Thymus (tissue), 11 donors: ENCODE results near the gene KRTAP12-2. TPM values are rescaled to one million over a fixed set of nuclear protein-coding genes. Genes with fewer than 3 reads are reported as not detected.
"Not testable (repeated sequence)": the region's sequence is repeated elsewhere in the genome, so short reads cannot be mapped to it uniquely, and the experiment has no call there.

ENCODE experiments used
- DNase-seq, 9 donors: peaks; one replicate each; pipeline ENCODE4 v3.0.0-alpha.2; 2013; ENCODE audit warnings: low spot score in 9 of 9, low read depth in 6 of 9, missing footprints in 1 of 9
- H3K27ac ChIP-seq, 2 donors: one replicate each; pipeline ENCODE4 v1.5.1; 2013; ENCODE audit warnings: control low read depth in 1 of 2, low read depth in 1 of 2, low read length in 1 of 2, mild to moderate bottlenecking in 1 of 2, moderate library complexity in 1 of 2
- H3K27me3 ChIP-seq, 2 donors: one replicate each; pipeline ENCODE4 v1.5.1; 2013; ENCODE audit warnings: low read length in 1 of 2; ENCODE audit not compliant: control insufficient read depth in 2 of 2, insufficient read depth in 1 of 2
- H3K36me3 ChIP-seq, 2 donors: one replicate each; pipeline ENCODE4 v1.5.1; 2013; ENCODE audit warnings: low read length in 1 of 2, mild to moderate bottlenecking in 1 of 2, moderate library complexity in 1 of 2; ENCODE audit not compliant: control insufficient read depth in 2 of 2, insufficient read depth in 2 of 2
- H3K4me1 ChIP-seq, 2 donors: one replicate each; pipeline ENCODE4 v1.5.1; 2013; ENCODE audit warnings: low read length in 2 of 2; ENCODE audit not compliant: control insufficient read depth in 2 of 2, insufficient read depth in 2 of 2
- H3K4me3 ChIP-seq, 2 donors: one replicate each; pipeline ENCODE4 v1.5.1; 2013; ENCODE audit warnings: low read length in 2 of 2, control low read depth in 1 of 2, mild to moderate bottlenecking in 1 of 2
- H3K9me3 ChIP-seq, 2 donors: one replicate each; pipeline ENCODE4 v1.5.1; 2013; ENCODE audit warnings: low read length in 1 of 2, mild to moderate bottlenecking in 1 of 2; ENCODE audit not compliant: control insufficient read depth in 2 of 2, insufficient read depth in 1 of 2
- WGBS: extraction: QIAGEN DNeasy Blood & Tissue Kit; methylation state at CpG from one replicate; pipeline ENCODE4 v1.1.7; 2013; 5-methylcytosine and 5-hydroxymethylcytosine counted together
- polyA plus RNA-seq: library from polyadenylated mRNA; stranded (reverse); fragments of 200-250 nt; gene quantifications from one replicate; pipeline ENCODE4 v1.2.3, GENCODE V29; 2013
- total RNA-seq: library from RNA; stranded (reverse); fragments of 120-200 nt; gene quantifications from one replicate; pipeline ENCODE4 v1.2.4, GENCODE V29; 2013
- donor health status: healthy.

The KRTAP12-2 gene
- total and polyA plus RNA-seq, 2 donors = not detected

GRCh38 chr21:44697811-44698734, 31.3 kb upstream of the KRTAP12-2 start:
- Histone ChIP-seq H3K27ac (no peak overlapping the region), H3K36me3 (no peaks in the 10 kb centered on the region), H3K4me1 (no peaks in the 10 kb centered on the region), H3K27me3 (peaks cover 6 to 69% of the 10 kb centered on the region in 2 donors), H3K9me3 (no peaks in the 10 kb centered on the region), H3K4me3 (no peak overlapping the region)
- no peak for DNase-seq
- 41% methylated on average over 35 of the region's 35 CpGs for WGBS

DNA sequence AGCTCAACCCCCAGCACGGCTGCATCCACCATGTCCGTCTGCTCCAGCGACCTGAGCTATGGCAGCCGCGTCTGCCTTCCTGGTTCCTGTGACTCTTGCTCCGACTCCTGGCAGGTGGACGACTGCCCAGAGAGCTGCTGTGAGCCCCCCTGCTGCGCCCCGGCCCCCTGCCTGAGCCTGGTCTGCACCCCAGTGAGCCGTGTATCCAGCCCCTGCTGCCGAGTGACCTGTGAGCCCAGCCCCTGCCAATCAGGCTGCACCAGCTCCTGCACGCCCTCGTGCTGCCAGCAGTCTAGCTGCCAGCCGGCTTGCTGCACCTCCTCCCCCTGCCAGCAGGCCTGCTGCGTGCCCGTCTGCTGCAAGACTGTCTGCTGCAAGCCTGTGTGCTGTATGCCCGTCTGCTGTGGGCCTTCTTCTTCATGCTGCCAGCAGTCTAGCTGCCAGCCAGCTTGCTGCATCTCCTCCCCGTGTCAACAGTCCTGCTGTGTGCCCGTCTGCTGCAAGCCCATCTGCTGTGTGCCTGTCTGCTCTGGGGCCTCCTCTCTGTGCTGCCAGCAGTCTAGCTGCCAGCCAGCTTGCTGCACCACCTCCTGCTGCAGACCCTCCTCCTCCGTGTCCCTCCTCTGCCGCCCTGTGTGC, 30.6 kb upstream of the KRTAP12-2 start, which contains the start of gene KRTAP10-12:
KRTAP10-12 (plus strand) TSS at position 1 of the 639 bp plus-strand sequence; CDS start at position 31, 30 bp downstream.
- not testable (repeated sequence) for H3K4me1 ChIP-seq, H3K27ac ChIP-seq, H3K4me3 ChIP-seq, DNase-seq, H3K36me3 ChIP-seq, H3K9me3 ChIP-seq
- peaks cover 6 to 61% of the 10 kb centered on the region in 2 donors for H3K27me3 ChIP-seq
- 67% methylated on average over 21 of the region's 21 CpGs for WGBS

- H3K27ac ChIP-seq = no peak overlapping the region
- H3K36me3 ChIP-seq = no peaks in the 10 kb centered on the region
- H3K4me1 ChIP-seq = no peaks in the 10 kb centered on the region
- H3K4me3 ChIP-seq = no peak overlapping the region
- H3K9me3 ChIP-seq = no peaks in the 10 kb centered on the region
- DNase-seq = no peak
- WGBS = 79% methylated on average over 10 of the region's 10 CpGs
- peaks cover 6 to 54% of the 10 kb centered on the region in 2 donors for H3K27me3 ChIP-seq
These were observed 29.8 kb upstream of the KRTAP12-2 start for GRCh38 chr21:44696572-44696971.

DNA sequence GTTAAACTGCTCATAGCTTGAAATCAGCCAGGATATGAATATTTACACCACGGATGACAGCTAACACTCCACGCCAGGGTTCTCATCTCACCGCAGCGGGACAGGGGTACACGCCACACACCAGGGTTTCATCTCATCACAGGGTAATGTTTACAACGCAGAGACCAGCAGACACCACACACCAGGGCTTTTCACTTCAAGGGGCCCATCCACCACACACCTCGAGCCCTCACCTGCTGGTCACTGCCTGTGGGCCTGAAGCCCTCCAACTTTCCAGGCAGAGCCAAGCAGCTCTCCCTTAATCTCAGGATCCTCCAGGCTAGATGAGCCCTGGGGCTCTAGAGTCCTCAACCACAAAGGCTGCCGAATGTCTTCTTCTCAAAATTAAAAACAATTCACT, 28.9 kb upstream of the KRTAP12-2 start:
- DNase-seq = no peak
- no peaks in the 10 kb centered on the region for H3K4me1 ChIP-seq
- WGBS = 79% methylated on average over 8 of the region's 8 CpGs
- no peaks in the 10 kb centered on the region for H3K36me3 ChIP-seq
- no peaks in the 10 kb centered on the region for H3K9me3 ChIP-seq
- H3K27me3 ChIP-seq = peaks cover 6 to 45% of the 10 kb centered on the region in 2 donors
- H3K4me3 ChIP-seq = no peak overlapping the region
- H3K27ac ChIP-seq = no peak overlapping the region

DNA sequence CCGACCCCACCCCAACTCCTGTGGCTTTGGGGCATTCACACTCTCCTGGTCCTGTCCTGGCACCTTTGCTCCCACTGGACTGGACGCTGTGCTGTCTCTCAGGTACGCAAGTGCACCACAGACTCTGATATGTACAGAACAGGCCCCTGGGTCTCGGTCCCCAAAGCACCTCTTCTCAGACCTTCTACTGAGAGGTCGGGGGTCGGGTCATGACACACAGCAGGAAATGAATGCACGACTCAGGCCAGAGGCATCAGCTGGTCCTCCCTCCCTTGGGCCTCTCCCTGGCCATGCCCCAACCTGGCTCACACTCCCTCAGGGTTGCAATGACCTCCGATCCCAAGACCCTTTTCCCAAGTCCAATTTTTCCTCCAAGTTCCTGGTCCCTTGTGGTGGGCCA, 28.5 kb upstream of the KRTAP12-2 start:
- no peaks in the 10 kb centered on the region for H3K36me3 ChIP-seq
- peaks cover 4 to 40% of the 10 kb centered on the region in 2 donors for H3K27me3 ChIP-seq
- WGBS = 76% methylated on average over 8 of the region's 8 CpGs
- H3K9me3 ChIP-seq = no peaks in the 10 kb centered on the region
- no peak overlapping the region for H3K27ac ChIP-seq
- no peaks in the 10 kb centered on the region for H3K4me1 ChIP-seq
- no peak for DNase-seq
- H3K4me3 ChIP-seq = no peak overlapping the region

DNA sequence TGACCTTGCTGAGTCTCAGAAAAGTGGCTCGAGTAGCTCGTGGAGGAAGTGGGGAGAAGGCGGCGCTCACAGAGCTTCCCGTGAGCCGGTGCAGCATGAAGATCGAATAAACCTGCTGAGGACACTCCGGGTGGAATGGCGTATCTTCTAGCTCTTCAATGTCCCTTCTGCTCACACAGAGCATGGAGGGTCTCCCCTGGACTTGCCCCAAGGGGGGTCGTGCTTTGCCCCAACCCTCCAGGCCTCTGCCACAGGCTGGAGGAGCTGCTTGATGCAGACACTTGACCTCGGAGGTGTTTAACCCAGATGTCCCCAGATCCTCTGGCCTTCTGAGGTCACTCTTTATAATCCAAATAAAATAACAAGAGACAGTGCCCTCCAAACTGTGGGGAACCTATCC, 28.0 kb upstream of the KRTAP12-2 start:
- Histone ChIP-seq H3K36me3 (no peaks in the 10 kb centered on the region), H3K9me3 (no peaks in the 10 kb centered on the region), H3K27ac (no peak overlapping the region), H3K27me3 (peaks cover 4 to 36% of the 10 kb centered on the region in 2 donors), H3K4me1 (no peaks in the 10 kb centered on the region), H3K4me3 (no peak overlapping the region)
- DNase-seq = no peak
- 74% methylated on average over 11 of the region's 11 CpGs for WGBS

GRCh38 chr21:44692798-44693512, 26.2 kb upstream of the KRTAP12-2 start:
- Histone ChIP-seq H3K9me3 (no peaks in the 10 kb centered on the region), H3K27ac (no peak overlapping the region), H3K4me3 (no peak overlapping the region), H3K27me3 (peaks cover 3 to 21% of the 10 kb centered on the region in 2 donors), H3K36me3 (no peaks in the 10 kb centered on the region), H3K4me1 (no peaks in the 10 kb centered on the region)
- 49% methylated on average over 2 of the region's 2 CpGs for WGBS
- DNase-seq = no peak

DNA sequence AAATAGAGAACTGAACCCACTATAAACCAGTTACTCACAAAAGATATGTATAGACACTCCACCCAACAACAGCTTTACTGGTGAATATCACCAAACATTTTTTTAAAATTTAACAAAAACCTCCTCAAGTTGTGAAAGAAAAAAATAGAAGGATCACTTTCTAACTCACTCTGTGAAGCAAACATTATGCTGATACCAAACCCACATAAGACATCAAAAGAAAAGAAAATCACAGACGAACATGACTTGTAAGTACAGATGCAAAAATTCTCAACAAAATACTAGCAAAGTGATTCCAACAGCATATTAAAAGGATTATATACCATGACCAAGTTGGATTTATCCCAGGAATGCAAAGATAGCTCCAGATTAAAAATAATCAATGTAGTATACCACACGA, 25.0 kb upstream of the KRTAP12-2 start:
- no peak overlapping the region for H3K4me3 ChIP-seq
- H3K27ac ChIP-seq = no peak overlapping the region
- H3K27me3 ChIP-seq = peaks cover 0 to 14% of the 10 kb centered on the region in 2 donors
- H3K4me1 ChIP-seq = peaks cover 0 to 3% of the 10 kb centered on the region in 2 donors
- DNase-seq = no peak
- H3K36me3 ChIP-seq = no peaks in the 10 kb centered on the region
- H3K9me3 ChIP-seq = peaks cover 0 to 1% of the 10 kb centered on the region in 2 donors
- 82% methylated on average over 2 of the region's 2 CpGs for WGBS
